HG02884 (cell line): ENCODE measurements around the gene MIEN1.
A peak's percentile ranks its signal among the peaks of the same experiment; 100 is the strongest.
"Not testable (repeated sequence)": the region's sequence is repeated elsewhere in the genome, so short reads cannot be mapped to it uniquely, and the experiment has no call there.

Experiments
- ATAC-seq: cut with Tn5 transposase; IDR thresholded peaks from one replicate; pipeline ENCODE4 v1.9.1; 2021; ENCODE audit warnings: mild to moderate bottlenecking, moderate library complexity; ENCODE audit not compliant: unreplicated experiment

The MIEN1 gene

DNA sequence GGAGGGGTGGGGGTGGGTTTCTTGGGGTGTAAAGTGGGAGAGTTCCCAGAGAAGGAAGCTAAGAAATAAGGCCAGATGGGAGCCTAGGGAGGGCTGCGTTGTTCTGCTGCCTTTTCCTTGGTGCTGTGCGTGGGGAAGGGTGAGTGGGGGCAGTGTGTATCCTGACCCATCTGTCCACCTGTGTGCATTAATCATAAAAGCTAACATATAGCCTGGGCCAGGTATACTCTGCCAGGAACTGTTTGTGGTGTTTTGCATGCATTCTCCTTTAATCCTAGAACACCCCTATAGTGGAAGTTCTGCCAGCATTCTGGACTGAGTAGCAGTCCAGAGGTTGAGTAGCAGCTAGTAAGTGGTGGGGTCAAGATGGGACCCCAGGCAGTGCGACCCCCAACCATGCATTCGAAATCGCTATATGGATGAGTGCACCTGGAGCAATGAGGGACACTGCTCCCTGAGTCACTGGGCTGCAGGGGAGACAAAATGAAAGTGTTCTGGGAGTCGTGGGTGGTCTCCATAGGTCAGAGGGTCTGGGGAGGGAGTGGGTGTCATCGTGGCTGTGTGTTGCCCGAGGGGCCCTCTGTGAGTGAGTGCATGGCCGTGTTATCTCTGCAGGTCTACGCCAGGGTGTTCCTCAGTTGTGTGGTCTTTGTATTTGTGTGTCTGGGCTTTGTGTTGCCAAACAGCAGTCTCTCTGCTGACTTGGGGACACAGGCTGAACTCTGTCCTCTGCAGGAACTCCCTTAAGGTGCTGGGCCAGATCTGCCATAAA lies 29.1 kb downstream of the MIEN1 start:
- no peak for ATAC-seq

DNA sequence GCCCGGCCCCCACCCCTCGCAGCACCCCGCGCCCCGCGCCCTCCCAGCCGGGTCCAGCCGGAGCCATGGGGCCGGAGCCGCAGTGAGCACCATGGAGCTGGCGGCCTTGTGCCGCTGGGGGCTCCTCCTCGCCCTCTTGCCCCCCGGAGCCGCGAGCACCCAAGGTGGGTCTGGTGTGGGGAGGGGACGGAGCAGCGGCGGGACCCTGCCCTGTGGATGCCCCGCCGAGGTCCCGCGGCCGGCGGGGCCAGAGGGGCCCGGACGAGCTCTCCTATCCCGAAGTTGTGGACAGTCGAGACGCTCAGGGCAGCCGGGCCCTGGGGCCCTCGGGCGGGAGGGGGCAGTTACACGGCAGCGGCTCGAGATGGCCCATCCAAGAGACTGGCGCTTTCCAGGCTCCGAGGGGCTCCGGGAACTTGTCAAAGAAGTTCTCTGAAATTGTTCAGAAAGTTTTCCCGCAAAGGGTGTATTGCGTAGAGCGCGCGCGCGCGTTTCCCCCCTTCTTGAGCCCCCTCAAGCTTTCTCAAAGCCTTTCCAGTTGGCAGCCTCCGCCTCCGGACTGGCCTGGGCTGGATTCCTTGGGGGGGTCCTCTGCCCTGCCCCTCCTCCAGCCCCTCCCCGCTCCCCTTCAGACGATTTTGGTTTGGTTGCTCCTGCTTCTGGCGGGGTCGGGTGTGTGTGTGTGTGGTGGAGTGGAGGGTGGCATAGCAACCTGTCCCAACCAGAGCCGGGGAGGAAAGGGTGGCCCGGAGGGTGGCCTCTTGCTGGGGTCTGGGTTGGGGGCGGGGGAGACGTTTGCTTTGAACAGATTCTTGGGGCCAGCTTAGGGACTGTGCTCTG lies 30.0 kb downstream of the MIEN1 start:
- no peak for ATAC-seq

DNA sequence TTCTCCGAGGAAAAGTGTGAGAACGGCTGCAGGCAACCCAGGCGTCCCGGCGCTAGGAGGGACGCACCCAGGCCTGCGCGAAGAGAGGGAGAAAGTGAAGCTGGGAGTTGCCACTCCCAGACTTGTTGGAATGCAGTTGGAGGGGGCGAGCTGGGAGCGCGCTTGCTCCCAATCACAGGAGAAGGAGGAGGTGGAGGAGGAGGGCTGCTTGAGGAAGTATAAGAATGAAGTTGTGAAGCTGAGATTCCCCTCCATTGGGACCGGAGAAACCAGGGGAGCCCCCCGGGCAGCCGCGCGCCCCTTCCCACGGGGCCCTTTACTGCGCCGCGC lies 30.5 kb downstream of the MIEN1 start, which contains the start of gene ERBB2:
ERBB2 (plus strand) TSS at position 247 of the 330 bp plus-strand sequence. CDS start 175 bp downstream, outside the sequence.
- ATAC-seq = no peak

DNA sequence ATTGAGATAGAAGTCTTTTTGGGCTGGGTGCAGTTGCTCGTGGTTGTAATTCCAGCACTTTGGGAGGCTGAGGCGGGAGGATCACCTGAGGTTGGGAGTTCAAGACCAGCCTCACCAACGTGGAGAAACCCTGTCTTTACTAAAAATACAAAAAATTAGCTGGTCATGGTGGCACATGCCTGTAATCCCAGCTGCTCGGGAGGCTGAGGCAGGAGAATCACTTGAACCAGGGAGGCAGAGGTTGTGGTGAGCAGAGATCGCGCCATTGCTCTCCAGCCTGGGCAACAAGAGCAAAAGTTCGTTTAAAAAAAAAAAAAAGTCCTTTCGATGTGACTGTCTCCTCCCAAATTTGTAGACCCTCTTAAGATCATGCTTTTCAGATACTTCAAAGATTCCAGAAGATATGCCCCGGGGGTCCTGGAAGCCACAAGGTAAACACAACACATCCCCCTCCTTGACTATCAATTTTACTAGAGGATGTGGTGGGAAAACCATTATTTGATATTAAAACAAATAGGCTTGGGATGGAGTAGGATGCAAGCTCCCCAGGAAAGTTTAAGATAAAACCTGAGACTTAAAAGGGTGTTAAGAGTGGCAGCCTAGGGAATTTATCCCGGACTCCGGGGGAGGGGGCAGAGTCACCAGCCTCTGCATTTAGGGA lies 31.0 kb downstream of the MIEN1 start:
- not testable (repeated sequence) for ATAC-seq

DNA sequence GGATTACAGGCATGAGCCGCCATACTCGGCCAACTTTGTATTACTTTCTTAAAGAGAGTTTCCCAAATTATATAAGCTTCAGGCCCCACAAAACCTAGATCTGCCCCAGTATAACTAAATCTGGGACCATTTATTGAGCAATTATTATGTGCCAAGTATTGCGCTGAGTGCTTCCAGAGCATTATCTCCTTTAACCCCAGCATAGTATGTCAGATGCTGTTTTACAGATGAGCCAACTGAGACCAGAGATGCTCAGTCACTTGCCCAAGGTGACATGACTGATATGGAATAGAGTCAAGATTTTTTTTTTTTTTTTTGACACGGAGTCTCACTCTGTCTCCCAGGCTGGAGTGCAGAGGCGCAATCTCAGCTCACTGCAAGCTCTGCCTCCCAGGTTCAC lies 32.4 kb downstream of the MIEN1 start:
- no peak for ATAC-seq

DNA sequence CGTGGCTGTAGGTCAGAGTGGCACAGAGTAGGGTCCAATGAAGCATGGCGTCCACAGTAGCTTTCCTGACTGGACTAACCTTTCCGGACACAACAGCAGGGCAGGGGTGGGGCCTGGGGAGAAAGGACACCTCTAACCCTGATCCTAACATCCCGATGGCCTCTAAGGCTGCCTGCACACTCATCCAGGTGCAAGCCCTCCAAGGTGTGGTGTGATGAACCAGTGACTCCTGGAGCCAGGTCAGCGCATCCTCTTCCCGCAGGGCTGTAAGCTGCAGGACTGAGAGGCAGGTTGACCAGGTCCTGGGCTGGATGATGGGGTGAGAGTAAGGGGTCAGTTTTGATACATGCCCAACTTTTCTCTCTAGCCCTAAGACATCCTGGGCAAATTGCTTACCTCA lies 33.6 kb downstream of the MIEN1 start:
- no peak for ATAC-seq

DNA sequence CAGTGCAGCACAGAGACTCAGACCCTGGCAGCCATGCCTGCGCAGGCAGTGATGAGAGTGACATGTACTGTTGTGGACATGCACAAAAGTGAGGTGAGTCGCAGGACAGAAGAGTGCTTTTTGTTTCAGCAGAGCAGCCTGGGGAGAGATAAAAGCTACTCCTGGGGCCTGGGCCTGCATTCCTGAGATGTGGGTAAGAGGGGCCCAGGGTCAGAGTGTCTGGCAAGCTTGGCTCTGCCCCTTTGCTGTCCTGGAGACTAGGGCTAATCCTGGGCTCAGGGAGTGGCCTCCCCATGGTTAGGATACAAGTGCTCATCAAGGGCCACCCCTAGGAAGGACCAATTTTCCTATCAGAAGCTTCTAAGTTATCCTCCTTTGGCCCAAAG lies 35.2 kb downstream of the MIEN1 start:
- ATAC-seq = no peak

DNA sequence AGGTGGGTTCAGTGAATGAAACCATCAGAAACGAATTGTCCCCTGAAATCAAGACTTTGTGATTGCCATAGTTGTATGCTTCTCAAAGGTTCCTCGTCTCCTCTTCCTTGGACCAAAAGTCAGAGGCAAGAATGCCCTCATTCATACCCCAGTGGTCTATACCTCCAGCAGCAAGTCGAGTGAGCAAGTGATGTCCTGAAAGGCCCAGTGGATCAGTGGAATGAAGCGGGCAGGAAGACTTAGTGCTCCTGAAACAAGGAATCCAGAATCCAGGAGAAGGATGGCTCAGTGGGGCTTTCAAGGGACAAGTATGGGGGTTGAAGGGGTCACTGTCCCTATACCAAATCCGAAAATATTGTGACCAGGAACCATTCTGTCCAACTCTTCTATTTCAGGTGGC lies 35.7 kb downstream of the MIEN1 start:
- ATAC-seq = no peak

DNA sequence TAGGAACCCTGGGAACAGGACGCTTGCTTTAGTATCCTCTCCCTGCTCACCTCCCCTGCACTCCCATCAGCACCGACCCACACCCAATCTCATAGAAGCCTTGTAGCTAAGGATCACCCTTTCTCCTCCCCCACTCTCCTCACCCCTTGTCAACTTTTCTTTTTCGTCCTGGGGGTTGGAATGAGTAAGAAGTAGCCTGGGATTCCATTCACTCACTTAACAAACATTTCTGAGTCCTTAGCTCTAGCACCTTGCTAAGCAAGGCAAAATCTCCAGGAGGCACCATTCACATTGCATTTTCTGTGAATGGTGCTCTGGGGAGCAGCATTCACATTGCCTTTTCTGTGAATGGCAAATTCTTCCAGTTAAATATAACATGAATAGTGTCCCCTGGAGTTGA lies 41.4 kb downstream of the MIEN1 start:
- ATAC-seq = no peak

DNA sequence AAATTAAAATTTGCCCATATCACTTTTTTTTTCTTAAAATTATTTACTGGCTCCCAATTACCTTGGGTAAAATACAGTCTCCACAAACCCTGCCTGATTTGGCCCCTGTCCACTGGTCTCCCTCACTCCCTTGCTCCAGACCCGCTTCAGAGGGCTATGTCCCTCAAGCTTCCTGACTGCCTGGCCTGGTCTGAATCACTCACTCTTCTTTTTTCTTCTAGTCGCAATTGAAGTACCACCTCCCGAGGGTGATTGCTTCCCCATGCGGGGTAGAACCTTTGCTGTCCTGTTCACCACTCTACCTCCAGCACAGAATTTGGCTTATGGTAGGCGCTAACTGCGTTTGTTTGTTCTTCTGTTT lies 41.9 kb downstream of the MIEN1 start:
- ATAC-seq = no peak

DNA sequence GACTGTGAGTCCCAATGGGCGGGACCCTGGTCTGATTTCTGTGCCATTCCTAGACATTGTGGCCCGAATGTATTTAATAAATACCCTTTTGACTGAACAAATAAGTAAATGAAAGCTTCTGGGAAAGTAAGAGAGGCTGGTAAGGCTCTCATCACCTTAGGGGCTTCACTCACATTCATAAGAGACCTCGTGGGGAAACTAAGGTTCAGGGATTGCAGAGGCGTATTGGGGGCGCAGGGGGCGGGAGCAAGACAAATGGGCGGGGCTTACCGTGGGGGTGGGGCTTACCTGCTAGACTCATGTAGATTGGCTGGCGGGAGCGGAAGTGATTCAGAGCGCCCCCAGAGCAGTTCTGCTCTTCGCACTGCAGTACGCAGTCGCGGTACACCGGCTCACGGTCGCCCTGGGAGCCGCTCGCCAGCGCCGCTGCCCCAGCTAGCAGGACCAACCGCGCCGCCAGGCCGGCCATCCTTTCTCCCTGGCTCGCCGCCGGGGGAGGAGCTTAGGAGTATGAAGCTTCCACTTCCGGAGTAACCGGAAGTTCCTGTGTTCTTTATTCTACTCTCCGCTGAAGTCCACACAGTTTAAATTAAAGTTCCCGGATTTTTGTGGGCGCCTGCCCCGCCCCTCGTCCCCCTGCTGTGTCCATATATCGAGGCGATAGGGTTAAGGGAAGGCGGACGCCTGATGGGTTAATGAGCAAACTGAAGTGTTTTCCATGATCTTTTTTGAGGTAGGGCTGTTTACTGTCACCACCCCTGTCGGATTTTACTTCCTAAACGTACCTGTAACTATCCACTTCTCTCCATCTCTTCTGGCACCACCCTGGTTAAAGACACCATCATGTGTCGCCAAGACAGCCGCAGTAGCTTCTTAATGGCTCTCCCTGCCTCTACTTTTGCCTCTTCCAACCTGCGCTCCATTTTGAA lies 42.5 kb downstream of the MIEN1 start, which contains the start of gene PGAP3:
PGAP3 (minus strand) TSS at position 512 of the 929 bp plus-strand sequence; CDS start at position 469, 43 bp downstream.
- ATAC-seq = peak; percentile 78

DNA sequence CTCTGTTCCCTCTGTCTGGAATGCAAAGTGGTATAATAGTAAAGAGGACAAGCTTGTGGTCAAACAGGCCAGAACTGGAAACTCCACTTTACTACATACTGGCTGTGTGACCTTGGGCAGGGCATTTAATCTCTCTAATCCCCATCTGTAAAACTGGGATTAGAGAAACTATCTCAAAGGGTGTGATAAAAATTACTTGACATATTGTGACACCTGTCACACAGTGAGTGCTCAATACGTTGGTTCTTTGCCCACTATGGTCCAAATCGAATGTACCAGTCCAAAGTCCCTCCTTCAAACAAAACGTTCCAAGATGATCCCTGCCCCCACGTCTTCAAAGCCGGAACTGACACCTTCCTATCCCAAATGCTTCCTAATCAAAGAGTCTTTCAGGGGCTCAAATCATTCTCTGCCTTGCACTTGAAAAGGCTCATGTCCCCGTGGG lies 43.2 kb downstream of the MIEN1 start:
- no peak for ATAC-seq

DNA sequence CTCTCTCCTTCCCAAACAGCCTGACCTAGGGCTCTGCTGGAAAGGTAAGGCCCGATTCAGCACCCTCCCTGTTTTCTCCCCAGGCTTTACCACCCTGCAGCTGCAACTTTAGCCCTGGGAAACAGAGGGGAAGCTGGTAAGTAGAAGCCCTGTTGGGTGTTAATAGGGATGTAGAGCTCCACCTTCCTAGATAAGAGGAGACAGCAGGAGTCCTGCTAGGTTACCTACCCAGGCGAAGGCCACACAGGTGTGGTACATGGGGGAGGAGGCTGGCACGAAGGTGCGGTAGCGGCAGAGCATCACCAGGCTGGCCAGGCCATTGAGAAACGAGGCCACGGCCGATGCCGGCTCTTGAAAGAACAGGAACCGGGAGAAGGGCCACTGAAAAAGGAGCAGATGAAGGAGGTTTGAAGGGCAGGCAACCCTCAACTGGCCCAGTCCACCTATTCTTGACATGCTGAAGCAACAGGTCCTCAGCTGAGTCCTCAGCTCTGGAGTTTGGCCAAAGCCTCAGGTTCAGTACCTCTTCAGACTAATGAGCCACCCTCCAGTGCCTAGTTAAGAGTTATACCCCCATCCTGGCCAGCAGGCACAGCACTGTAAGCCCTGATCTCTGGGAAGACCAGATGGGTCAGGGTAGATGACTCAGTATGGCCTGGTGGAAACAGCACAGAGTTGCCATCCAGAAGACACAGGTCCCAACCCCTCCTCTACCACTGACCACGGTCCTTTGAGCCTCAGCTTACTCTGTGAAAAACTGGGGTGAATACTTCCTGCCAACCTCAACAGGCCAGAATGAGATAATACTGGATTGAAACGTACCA lies 45.8 kb downstream of the MIEN1 start:
- no peak for ATAC-seq

DNA sequence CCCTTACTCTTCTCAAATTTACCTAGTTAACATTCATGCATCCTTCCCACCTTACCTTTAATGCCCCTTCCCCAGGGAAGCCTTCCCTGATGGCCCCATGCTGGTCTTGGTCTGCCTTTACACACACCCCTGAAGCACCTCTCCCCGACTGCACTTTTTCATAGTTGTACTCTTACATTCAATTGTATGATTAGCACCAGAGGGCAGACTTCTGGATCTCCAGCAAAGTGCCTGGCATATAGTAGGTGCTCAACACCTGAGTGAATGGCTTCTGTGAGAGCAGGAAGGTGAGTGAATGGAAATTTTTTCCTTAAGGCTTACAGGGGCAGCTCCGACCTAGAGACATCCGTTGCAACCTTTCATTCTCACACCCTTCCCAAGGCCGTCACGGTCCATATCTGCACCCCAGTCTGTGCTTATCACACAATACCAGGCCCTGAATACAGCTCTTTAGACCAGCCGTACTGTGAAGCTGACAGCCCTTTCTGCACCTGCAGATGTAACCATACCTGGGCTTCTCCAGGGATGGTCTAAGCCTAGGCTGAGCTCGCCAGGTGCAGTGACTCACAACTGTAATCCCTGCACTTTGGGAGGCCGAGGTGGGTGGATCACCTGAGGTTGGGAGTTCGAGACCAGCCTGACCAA lies 46.9 kb downstream of the MIEN1 start:
- no peak for ATAC-seq

DNA sequence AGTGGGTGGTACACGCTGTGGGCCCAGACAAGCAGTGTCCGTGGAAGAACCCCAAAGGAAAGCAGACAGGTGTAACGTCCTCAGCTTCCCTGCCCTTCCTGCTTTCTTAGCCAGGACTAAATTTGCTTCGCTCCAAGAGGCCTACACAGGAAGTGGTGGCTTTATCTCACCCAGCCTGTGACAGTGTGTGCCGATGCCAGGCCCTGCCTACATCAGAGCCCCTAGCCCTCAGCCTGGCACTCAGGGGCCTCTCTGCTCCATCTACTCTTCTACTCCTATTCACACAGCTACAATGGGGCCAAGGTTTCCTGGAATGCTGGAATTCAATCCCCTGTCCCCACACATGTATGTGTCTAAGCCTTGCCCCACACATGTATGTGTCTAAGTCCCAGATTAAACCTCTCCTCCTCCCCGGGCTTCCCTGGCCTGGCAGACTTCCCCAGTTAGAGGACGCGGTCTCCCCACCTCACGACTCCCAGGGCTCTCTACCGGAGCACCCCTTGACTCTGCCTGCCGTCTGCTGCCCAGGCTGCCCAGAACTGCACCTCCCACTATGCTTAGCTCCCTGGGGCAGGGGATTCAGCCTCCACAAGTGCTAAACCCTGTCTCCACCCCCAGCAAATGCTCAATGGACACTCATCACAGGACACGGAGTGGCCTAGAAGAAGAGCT lies 50.7 kb downstream of the MIEN1 start:
- no peak for ATAC-seq
